Mammary epithelial cell (primary cell): ENCODE measurements around the gene ADAT3.

ENCODE experiments used
- CTCF ChIP-seq, 2 donors: IDR thresholded peaks in 1 of 2; conservative IDR thresholded peaks in 1 of 2; 2 replicates each; pipeline ENCODE4 v1.5.1; 2011 to 2012; ENCODE audit warnings: inconsistent platforms in 2 of 2, low read length in 2 of 2, mild to moderate bottlenecking in 2 of 2, control low read depth in 1 of 2, low read depth in 1 of 2; ENCODE audit not compliant: insufficient read depth in 1 of 2; ENCODE audit errors: extremely low read depth in 1 of 2
- EZH2 ChIP-seq: IDR thresholded peaks from 2 replicates; pipeline ENCODE4 v1.6.1; 2012; ENCODE audit warnings: low read length, inconsistent platforms, borderline replicate concordance

DNA sequence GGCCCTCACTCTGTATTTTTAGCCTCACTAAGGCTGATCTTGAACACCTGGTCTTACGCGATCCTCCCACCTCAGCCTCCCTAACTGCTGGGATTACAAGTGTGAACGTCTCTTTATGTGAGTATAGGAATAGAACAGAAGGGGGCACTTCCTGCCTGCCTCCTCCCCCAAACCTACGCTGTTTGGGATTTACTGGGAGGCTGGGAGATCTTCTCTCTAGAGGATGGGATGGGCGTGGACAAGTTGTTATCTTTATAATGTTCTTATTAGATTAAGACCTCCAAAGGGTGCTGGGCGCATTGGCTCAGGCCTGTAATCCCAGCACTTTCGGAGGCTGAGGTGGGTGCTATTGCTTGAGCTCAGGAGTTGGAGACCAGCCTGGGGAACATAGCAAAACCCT lies 32.9 kb downstream of the ADAT3 start:
- TF ChIP-seq CTCF (conservative IDR thresholded peaks at IDR 0.05 in 1 of 2, IDR thresholded peaks at IDR 0.05 in 1 of 2; ENCODE audit: extremely low read depth in 1 of 2, insufficient read depth in 1 of 2, low read depth in 1 of 2, low read length in 2 of 2) (no peak), EZH2 (no peak)
